Muscle layer of colon (tissue), 2 donors: ENCODE results near the gene EPN2.
A peak's percentile ranks its signal among the peaks of the same experiment; 100 is the strongest.

Source experiments
- H3K27ac ChIP-seq: one replicate; pipeline ENCODE4 v1.7.0; 2013; ENCODE audit warnings: low read depth, mild to moderate bottlenecking, low read length, moderate library complexity
- H3K27me3 ChIP-seq, 2 donors: one replicate each; pipeline ENCODE4 v1.7.0; 2013; ENCODE audit warnings: low read length in 2 of 2, mild to moderate bottlenecking in 2 of 2; ENCODE audit not compliant: insufficient read depth in 2 of 2, control insufficient read depth in 1 of 2
- H3K36me3 ChIP-seq: one replicate; pipeline ENCODE4 v1.7.0; 2013; ENCODE audit warnings: mild to moderate bottlenecking, low read length; ENCODE audit not compliant: insufficient read depth
- H3K4me1 ChIP-seq: one replicate; pipeline ENCODE4 v1.7.0; 2013; ENCODE audit warnings: mild to moderate bottlenecking, low read length; ENCODE audit not compliant: insufficient read depth
- H3K4me3 ChIP-seq, 2 donors: one replicate each; pipeline ENCODE4 v1.7.0; 2013; ENCODE audit warnings: low read length in 2 of 2, low read depth in 1 of 2, mild to moderate bottlenecking in 1 of 2, moderate library complexity in 1 of 2
- H3K9ac ChIP-seq: one replicate; pipeline ENCODE4 v1.7.0; 2013; ENCODE audit warnings: low read length
- H3K9me3 ChIP-seq: one replicate; pipeline ENCODE4 v1.7.0; 2013; ENCODE audit warnings: mild to moderate bottlenecking, low read length
- donor health status: abdominal sarcoma.
- donor health status: Adenocarcinoma of cecum.

The EPN2 gene

DNA sequence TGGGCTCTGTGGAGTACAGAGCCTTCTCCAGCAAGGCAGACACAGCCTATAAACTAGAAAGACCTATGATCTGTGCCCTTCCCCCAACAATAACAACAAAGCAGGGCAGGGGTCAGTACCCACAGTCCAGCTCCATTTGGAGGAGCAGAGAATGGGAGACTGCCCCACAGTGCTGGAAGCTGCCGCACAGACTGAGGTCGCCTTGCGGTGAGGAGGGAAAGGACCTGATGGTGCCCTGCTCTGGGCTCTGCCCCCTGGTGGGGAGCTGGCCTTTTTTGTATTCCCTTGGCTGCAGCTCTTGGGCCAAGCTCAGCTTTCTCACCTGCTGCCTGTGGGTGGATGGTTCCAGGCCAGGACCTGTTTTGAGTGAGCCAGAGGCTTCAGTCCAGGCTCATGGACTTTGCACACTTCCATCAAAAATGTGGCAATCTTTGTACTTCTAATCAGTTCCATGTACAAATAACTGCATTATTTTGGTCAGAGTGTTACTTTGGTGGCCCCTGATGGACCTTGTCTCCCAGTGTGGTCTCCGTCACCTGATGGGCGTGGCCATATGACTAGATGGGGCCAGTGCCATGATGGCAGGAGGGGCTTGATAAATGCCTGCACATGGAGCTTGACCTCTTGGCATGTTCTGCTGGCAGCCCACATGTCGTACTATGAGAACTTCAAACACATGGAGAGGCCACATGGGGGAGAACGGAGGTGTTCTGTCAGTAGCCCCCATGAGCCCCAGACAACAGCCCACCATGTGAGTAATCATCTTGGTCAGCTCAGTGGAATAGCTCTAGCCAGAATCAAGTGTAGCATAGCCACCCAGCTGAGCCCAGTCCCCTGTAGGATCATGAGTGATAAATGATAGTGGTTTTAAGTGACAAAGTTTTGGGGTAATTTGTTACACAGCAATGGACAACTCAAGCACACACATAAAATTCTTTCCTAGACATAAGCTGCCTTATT, 101.1 kb downstream of the EPN2 start:
- Histone ChIP-seq H3K4me3 (no peak overlapping the region), H3K36me3 (peaks cover 21% of the 10 kb centered on the region), H3K27ac (no peak overlapping the region), H3K9ac (no peak overlapping the region), H3K27me3 (no peaks in the 10 kb centered on the region), H3K4me1 (peaks cover 13% of the 10 kb centered on the region), H3K9me3 (no peaks in the 10 kb centered on the region)

DNA sequence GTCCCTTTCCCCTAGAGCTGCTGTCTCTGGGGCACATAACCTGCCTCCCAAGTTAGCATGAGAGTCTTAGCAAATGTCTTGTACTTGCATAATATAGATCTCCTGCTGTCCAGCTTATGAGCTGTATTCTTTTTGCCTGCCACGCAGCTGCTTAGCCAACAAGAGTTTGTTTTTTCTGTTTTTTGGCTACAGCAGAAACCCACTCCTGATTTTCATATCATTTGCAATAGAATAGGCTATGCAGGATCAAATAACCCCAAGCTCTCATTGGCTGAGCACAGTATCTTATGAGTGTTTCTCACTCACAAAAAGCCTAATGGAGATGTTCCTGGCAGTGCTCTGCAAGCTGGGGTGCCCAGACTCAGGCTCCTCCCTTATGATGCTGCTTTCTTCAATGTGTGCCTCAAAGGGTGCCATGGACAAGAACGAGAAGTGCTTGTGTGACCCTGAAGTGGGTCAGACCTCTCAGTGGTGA, 102.2 kb downstream of the EPN2 start:
- Histone ChIP-seq H3K9ac (no peak overlapping the region), H3K27me3 (no peaks in the 10 kb centered on the region), H3K4me3 (no peak overlapping the region), H3K4me1 (peaks cover 17% of the 10 kb centered on the region), H3K36me3 (peaks cover 13% of the 10 kb centered on the region), H3K27ac (no peak overlapping the region), H3K9me3 (no peaks in the 10 kb centered on the region)

DNA sequence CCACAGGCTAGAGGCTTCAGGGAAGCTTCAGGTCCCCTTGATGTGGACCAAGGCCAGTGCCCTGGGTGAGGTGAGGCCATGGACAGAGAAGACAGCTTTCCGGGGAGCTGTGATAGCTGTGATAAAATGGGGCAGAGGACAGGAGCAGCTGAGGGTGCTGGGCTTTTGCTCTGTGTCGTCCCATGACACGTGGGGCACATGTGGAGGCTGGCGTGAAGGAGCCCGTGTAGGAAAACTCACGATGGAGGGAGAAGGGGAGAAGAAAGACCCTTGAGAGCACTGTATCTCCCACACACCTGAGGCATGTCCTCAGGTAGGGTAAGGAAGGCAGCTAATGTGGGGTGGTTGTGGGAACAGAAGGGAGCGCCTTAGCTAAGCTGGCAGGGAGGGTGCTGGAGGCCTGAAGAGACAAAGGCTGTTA, 104.1 kb downstream of the EPN2 start:
- peaks cover 4% of the 10 kb centered on the region for H3K36me3 ChIP-seq
- H3K9ac ChIP-seq: no peak overlapping the region
- peaks cover 26% of the 10 kb centered on the region for H3K4me1 ChIP-seq
- no peak overlapping the region for H3K4me3 ChIP-seq
- no peak overlapping the region for H3K27ac ChIP-seq
- no peaks in the 10 kb centered on the region for H3K27me3 ChIP-seq
- H3K9me3 ChIP-seq: no peaks in the 10 kb centered on the region

GRCh38 chr17:19341641-19342610, 104.8 kb downstream of the EPN2 start:
- Histone ChIP-seq H3K4me1 (peaks cover 33% of the 10 kb centered on the region), H3K27ac (peak overlapping the region; percentile 37)

GRCh38 chr17:19342611-19343255, 105.6 kb downstream of the EPN2 start:
- H3K36me3 ChIP-seq: no peaks in the 10 kb centered on the region
- no peak overlapping the region for H3K4me3 ChIP-seq
- no peaks in the 10 kb centered on the region for H3K9me3 ChIP-seq
- no peak overlapping the region for H3K27ac ChIP-seq
- no peak overlapping the region for H3K9ac ChIP-seq
- peaks cover 41% of the 10 kb centered on the region for H3K4me1 ChIP-seq
- H3K27me3 ChIP-seq: no peaks in the 10 kb centered on the region

More at GRCh38 chr17:19341641-19342610, 104.8 kb downstream of the EPN2 start:
- Histone ChIP-seq H3K4me3 (no peak overlapping the region), H3K36me3 (no peaks in the 10 kb centered on the region), H3K9me3 (no peaks in the 10 kb centered on the region), H3K27me3 (no peaks in the 10 kb centered on the region), H3K9ac (no peak overlapping the region)

DNA sequence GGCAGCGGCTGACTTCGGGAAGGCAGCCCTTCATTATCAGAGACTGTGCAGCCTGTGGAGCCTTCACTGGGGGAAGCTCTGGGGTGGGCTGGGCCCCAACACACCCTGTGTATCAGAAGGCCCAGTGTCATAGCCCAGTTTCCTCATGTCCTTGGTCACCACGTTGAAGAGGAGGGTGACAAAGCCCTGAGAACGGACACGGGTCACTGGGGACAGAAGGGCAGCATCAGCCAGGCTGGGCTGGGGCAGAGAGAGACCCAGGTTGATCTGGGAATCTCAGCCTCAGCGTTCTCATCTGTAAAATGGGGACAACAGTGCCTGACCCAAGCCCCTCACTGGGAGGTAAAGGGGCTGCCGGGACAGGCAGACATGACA, 106.1 kb downstream of the EPN2 start:
- Histone ChIP-seq H3K27ac (no peak overlapping the region), H3K4me1 (peaks cover 36% of the 10 kb centered on the region), H3K9me3 (no peaks in the 10 kb centered on the region), H3K4me3 (no peak overlapping the region), H3K27me3 (no peaks in the 10 kb centered on the region), H3K9ac (no peak overlapping the region), H3K36me3 (no peaks in the 10 kb centered on the region)

- H3K4me3 ChIP-seq: no peak overlapping the region
- no peak overlapping the region for H3K9ac ChIP-seq
- no peaks in the 10 kb centered on the region for H3K27me3 ChIP-seq
- H3K4me1 ChIP-seq: peaks cover 33% of the 10 kb centered on the region
- no peak overlapping the region for H3K27ac ChIP-seq
- H3K36me3 ChIP-seq: no peaks in the 10 kb centered on the region
- H3K9me3 ChIP-seq: no peaks in the 10 kb centered on the region
Measured at GRCh38 chr17:19343671-19344151, 106.5 kb downstream of the EPN2 start.

- Histone ChIP-seq H3K4me3 (no peak overlapping the region), H3K36me3 (no peaks in the 10 kb centered on the region), H3K9me3 (no peaks in the 10 kb centered on the region), H3K9ac (no peak overlapping the region), H3K27me3 (no peaks in the 10 kb centered on the region), H3K4me1 (peaks cover 33% of the 10 kb centered on the region), H3K27ac (no peak overlapping the region)
Measured at GRCh38 chr17:19344311-19345066, 107.3 kb downstream of the EPN2 start.

DNA sequence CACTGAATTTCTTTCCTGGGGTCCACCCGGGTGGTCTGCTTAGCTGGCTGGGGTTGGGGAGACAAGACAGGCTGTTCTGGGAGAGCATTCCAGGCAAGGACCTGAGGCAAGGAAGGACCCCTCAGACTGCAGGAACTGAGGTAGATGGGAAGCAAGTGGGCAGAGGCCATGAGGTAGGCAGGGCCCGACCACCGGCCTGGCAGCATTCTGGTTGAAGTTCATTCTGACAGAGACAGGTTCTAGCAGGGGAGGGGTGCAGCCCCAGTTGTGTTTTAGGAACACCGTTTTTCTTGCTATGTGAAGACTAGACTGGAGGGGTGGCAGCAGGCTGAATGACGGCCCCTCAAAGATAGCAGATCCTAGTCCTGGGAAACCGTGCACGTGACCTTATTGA, 107.9 kb downstream of the EPN2 start:
- no peaks in the 10 kb centered on the region for H3K9me3 ChIP-seq
- H3K27me3 ChIP-seq: no peaks in the 10 kb centered on the region
- H3K36me3 ChIP-seq: no peaks in the 10 kb centered on the region
- no peak overlapping the region for H3K4me3 ChIP-seq
- H3K27ac ChIP-seq: no peak overlapping the region
- H3K9ac ChIP-seq: no peak overlapping the region
- peaks cover 33% of the 10 kb centered on the region for H3K4me1 ChIP-seq

DNA sequence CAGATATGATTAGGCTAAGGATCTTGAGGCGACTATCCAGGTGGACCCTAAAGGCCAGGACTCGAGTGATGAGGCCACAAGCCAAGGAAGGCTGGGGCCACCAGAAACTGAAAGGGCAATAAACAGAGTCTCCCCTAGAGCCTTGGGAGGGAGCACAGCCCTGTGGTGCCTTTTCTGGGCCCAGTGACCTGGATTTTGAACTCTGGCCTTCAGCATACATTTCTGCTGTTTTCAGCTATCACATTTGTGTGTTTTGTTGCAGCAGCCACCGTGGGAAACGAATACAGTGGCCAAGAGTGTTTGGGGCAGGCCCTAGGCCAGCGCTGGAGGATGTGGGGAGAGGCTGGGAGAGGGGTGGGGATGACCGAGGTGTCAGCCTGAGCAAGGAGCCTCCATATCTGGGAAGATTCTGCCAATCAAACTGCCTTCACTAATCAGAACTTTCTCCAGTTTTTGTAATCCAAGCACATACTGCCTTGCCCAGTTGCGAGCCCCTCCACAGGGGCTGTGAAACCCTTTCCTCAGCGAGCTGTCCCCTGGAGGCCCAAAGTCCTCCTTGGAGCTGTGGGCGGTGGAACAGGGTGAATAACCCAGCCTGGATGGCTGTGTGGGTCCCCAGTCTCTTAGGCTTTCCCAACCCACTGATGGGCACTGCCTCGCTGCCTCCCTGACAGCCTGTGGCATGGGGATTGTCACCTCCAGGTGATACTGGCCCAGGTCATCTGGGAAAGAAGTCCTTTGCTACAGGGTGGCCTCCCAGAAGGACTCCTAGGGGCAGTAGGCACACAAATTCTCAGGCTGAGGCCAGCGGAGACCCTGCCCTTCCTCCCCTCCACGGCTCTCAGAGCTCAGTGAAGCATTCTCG, 108.6 kb downstream of the EPN2 start:
- Histone ChIP-seq H3K36me3 (no peaks in the 10 kb centered on the region), H3K27ac (peak overlapping the region; percentile 27), H3K4me1 (peaks cover 33% of the 10 kb centered on the region), H3K9me3 (no peaks in the 10 kb centered on the region), H3K27me3 (no peaks in the 10 kb centered on the region), H3K9ac (peak overlapping the region; percentile 59), H3K4me3 (no peak overlapping the region)
